A673 (cell line): ENCODE results near the gene SFMBT2.

Experiments used
- CTCF ChIP-seq: fragments of 300-800, 200-600 bp; sonication (generic); conservative IDR thresholded peaks from 2 replicates; pipeline ENCODE4 v1.5.1; 2017; ENCODE audit warnings: low read depth, mild to moderate bottlenecking, antibody characterized with exemption, low read length, moderate library complexity, mixed read lengths
- EZH2 ChIP-seq: fragments of 200-600 bp; sonication (generic); IDR thresholded peaks from 2 replicates; pipeline ENCODE4 v1.6.1; 2017; ENCODE audit warnings: borderline replicate concordance, low read depth, mild to moderate bottlenecking, mixed read lengths, antibody characterized with exemption, low read length; ENCODE audit not compliant: poor library complexity, severe bottlenecking

DNA sequence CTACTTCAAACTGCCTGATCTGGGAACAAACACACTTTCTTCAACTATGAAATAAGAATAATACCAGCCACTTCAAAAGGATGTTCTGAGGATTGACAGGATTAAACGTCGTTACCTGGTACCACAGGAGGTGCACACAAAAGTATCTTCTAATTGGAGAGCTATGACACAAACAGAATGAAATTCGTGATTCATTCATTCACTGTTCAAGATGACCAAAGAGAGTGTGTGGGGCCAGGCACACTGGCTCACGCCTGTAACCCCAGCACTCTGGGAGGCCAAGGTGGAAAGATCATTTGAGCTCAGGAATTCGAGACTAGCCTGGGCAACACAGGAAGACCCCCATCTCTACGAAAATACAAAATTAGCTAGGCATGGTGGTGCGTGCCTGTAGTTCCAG is 50.9 kb downstream of the SFMBT2 start:
- TF ChIP-seq CTCF (no peak), EZH2 (no peak)
